HG03175 (cell line): ENCODE results near the gene WFDC5.

ENCODE experiments used
- ATAC-seq: cut with Tn5 transposase; IDR thresholded peaks from one replicate; pipeline ENCODE4 v1.9.1; 2021; ENCODE audit warnings: mild to moderate bottlenecking, moderate library complexity; ENCODE audit not compliant: unreplicated experiment

WFDC5 gene

DNA sequence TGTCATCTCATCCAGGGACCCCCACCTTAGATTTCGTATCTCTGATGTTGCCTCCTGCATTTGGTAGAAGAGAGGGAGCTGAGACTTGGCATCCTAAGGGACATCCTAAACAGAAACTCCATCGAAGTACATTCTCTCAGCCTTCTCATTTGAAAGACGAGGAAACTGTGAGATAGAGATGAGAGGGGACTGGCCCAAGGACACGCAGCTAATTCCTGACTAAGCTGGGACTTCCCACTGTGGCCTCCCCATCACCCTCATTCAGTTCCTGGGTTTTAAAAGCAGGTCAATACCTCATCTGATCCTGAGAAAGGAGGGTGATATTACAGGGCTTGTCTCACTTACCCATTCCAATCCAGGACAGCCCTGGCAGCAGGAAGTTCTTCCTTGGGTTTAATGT, 855 bp upstream of the WFDC5 start:
- no peak for ATAC-seq

- no peak for ATAC-seq
Measured at GRCh38 chr20:45115386-45115774, 406 bp upstream of the WFDC5 start.

DNA sequence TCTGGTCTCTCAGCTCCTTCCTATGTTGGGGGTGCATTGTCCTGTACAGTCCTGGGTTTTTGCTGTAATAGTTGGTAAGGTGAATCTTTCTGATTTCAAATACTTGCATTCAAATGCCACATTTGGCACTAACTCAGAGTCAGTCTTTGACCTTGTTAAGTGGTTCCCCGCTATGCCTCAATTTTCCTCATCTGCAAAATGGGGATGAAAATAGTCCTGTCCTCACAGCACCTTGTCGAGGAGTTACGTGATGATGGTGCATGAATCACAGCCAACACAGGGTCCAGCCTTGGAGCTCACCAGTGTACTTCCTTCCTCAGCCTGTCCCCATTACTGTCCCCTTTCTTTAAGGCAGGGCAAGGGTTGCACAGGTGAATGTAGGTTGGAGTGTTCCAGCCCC, 1.1 kb downstream of the WFDC5 start:
- ATAC-seq: no peak

DNA sequence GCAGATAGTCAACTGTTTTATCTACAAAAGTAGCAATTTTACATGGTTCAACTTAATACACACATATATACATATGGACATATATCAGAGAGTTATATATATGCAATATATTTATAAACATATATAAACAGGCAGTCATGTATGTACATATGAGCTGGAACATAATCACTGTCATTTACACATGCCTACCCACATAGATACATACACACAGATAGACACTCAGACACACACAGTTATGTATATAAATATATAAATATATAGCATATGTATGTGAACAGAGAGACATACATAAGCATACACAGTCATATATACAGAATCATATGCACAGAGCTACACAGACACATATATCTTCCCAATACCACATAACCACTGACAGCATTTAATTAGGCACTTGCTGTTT, 2.2 kb downstream of the WFDC5 start:
- no peak for ATAC-seq

DNA sequence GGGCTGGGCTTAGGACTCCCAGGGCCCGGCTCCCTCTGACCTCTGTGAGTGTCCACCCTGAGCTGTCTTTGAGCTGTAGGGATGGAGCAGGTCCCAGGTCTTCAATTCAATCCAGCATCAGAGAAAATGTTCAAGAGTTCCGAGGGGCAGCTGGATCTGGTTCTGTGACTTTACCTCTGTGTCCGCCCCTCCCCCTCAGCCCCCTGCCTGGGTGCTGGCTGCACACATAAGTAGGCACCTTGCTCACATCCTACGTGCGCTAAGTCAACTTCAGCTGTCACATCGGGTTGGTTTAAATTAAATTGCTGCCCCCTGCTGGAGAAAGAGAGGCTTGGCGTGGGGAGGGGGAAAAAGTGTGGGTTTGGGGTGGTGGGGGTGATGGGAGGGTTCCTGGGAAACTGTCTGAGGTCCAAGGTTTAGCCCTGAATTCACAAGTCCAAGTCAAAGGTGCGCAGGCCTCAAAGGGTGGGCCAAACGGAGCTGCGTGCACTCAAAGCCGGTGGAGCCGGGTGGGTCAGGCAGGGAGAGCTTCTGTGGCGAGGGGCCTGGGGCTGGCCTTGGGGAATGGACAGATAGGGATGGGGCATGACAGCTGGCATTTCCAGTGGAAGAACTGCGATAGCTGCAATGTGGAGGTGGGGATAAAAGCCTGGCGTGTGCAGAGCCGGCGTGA, 3.0 kb downstream of the WFDC5 start:
- ATAC-seq: no peak

DNA sequence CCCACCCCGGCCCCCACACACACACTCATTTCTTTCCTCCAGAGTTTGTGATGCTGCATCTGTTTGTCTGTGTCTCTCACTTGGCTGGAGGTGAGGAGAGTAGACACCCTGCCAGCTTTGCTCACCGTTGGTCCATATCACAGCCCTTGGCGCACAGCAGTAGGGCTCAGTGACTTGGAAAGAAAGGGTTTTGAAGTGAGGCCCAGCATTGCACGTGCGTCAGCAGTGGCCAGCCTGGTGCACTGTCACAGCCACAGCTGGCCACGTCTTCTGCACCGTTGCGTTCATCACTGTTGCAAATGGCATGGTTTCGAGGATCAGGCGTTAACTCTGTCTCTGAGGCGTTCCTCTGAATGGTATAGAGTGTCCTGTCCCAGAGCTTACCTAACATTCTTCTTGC, 3.7 kb downstream of the WFDC5 start:
- ATAC-seq: no peak

DNA sequence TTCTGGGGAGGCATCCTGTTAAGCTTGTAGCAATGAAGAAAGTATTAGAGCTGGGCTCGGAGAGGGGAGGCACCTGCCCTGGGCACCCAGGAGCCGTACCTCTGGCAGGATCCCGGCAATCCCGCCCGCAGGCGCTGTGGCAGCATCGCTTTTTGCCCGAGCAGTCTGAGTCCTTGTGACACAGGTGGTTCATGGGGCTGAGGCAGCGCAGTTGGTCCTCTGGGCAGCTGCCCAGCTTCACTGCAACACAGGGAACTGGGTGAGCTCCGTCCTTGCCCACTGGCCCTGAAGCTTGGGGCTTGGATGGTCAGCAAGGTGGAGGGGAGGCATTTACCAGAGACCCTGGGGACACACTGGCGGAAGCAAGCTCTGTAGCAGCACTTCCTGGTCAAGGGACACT, 4.7 kb downstream of the WFDC5 start:
- no peak for ATAC-seq

DNA sequence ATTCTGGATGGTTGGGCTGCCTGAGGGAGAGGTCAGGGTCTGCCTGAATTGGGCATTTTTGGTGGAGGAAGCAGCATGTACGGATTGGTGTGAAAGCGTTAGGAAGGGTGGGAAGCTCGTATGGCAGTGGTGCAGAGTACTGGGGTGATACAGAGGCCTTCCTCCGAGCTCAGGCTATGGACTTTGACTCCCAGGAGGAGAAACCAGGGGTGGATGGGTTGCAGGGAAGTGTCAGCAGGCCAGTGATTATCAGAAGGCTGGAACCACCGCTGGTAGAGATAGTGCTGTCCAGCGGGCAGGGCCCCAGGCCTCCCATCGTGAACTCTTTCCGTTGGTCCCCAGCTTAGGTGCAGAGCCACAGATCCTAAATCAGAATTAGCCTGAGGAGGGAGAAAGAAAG, 5.3 kb downstream of the WFDC5 start:
- no peak for ATAC-seq

DNA sequence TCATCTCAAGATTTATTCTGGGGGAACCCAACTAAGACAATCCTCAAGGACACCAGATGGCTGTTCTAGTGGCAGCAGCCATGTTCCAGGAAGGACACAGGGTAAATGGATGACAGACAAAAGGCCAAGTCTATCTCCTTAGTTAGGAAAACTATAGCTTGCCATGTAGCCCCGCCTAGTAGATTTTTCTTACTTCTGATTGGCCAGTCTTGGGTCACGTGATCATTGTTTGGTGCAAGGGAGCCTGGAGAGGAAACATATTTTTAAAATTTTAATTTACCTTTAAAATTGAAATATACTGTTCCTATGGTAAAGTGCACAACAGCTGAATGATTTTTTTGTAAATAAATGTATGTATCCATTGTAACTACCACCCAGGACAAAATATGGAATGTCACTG, 9.7 kb downstream of the WFDC5 start:
- ATAC-seq: no peak

- no peak for ATAC-seq
Measured at GRCh38 chr20:45104786-45105185, 10.2 kb downstream of the WFDC5 start.

DNA sequence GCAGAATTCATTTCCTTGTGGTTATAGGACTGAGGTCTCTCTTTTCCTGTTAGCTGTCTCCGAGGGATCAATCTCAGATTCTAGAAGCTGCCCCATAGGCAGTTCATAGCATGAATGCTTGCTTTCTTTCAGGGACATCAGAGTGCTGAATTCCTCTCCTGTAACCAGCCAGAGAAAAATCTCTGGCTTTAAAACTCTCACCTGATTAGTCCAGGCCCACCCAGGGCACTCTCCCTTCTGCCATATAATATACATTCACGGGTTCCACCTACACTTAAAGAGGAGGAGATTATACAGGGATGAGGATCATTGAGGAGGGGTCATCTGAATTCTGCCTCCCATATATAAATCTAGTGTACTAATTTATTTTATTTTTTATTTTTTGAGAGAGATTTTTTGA, 11.9 kb downstream of the WFDC5 start:
- ATAC-seq: no peak

DNA sequence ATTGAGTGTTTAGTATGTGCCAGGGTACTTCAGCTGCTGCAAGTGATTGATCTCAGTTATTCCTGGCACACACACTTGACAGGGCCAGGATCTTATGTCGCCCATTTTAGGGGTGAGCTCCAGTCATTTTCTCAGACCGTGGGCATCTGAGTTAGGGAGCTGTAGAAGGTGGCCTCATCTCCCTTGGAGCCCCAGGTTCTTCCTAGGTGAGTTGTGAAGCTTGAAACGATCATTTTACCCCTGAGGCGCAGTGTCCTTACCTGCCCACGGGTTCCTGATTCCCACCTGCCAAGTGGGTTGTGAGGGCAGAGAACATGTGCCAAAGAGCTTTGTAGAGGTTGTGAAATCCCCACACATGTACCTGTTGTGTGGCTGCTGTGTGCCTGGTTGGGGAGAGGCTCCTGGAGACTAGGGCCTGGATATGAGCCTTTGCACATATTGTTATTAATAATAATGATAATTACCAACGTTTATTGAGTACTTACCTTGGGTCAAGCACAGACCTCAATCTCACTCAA, 13.6 kb downstream of the WFDC5 start:
- no peak for ATAC-seq

GRCh38 chr20:45100563-45101245, 14.3 kb downstream of the WFDC5 start, which contains the start of gene KCNS1:
Gene KCNS1, minus strand, starts transcription at chr20:45101127. Its CDS starts 1,891 bp downstream, at chr20:45099236.
- no peak for ATAC-seq

DNA sequence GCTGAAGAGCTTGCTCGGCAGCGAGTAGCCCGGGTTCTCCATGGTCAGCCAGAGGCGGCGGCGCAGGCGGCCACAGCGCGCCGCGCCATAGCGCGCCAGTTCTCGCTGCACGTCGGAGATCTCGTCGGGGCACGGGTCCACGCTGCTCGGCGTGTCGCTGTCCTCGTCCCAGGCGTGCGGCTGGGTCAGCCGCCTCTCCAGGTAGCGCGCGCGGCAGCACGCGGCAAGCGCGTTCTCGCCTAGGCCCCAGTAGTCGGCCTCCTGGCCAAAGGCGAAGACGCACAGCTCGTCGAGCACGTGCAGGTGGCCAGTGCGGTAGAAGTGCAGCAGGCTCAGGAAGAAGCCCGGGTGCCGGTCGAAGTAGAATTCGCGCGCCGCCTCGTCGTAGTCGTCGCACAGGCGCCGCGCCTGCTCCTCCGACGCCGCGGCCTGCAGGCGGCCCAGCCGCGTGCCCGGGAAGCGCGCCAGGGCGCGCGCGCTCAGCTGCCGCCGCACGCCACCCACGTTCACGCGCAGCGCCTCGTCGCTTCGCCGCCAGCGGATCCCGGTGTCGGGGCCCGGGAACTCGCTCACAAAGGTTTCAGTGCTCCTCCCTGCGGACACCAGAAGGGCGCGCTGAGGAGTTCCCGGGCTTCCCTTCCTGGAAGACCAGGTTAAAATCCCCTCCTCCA, 16.7 kb downstream of the WFDC5 start:
- ATAC-seq: no peak

- ATAC-seq: no peak
Measured at GRCh38 chr20:45097485-45098102, 17.4 kb downstream of the WFDC5 start.

DNA sequence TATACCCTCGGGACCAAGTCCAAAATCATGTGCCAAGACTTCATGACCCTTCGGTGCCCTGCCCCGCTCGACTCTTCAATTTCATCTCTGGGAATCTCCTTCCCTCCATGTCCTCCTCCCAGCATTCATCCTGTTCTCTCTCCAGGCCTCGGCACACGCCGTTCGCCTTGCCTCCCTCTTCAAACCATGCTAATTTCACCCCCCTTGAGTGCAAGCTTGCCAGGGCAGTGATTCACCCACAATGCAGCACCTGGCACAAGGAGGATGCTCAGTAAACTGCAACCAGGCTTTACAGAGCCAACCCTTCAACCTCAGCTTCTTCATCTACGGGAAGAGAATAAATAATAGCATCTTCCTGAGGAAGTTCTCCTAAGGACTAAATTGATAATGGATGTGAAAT, 18.2 kb downstream of the WFDC5 start:
- ATAC-seq: no peak

- no peak for ATAC-seq
Measured at GRCh38 chr20:45095805-45096238, 19.2 kb downstream of the WFDC5 start.

DNA sequence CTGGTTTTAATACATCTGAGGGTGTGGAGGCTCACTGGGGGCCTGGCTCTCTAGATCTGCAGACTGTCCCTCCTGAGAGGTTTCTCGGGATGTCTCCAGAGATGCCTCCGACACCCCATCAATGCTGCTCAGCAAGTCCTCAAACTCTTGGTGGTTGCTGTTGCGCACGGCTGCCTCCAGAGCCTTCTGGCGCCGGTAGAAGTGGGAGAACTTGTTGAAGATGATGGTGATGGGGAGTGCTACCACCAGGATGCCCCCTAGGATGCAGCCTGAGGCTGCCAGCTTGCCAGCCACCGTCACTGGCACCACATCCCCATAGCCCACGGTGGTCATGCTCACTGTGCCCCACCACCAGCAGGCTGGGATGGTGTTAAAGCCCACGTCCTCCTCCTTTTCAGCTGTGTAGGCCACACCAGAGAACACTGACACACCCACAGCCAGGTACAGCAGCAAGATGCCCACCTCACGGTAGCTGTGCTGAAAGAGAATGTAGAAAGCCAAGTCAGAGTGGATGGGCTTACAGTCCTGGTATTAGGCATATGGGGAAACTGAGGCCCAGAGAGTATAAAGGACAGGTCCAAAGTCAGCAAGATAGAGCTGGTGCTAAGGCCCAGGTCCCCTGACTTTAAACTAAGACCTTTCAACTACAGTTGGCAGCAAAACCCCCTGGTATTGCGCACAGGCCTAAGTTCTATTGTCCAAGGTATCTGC, 20.0 kb downstream of the WFDC5 start:
- no peak for ATAC-seq

- no peak for ATAC-seq
Measured at GRCh38 chr20:45094201-45094600, 20.8 kb downstream of the WFDC5 start.

- no peak for ATAC-seq
Measured at GRCh38 chr20:45092898-45093297, 22.1 kb downstream of the WFDC5 start.

GRCh38 chr20:45091366-45091765, 23.6 kb downstream of the WFDC5 start:
- no peak for ATAC-seq
